Endodermal cell (in vitro differentiated cells): ENCODE results near the gene GALNT16. TPM values are rescaled to one million over a fixed set of nuclear protein-coding genes. Genes with fewer than 3 reads are reported as not detected.

Source experiments
- DNase-seq: peaks from one replicate; pipeline ENCODE4 v3.0.0-alpha.2; 2017
- H3K27ac ChIP-seq: 2 replicates; pipeline ENCODE4 v1.5.1; 2013; ENCODE audit warnings: mild to moderate bottlenecking, low read depth, low read length, moderate library complexity
- H3K27me3 ChIP-seq: 2 replicates; pipeline ENCODE4 v1.6.1; 2013; ENCODE audit warnings: mild to moderate bottlenecking, low read length, moderate library complexity; ENCODE audit not compliant: insufficient read depth, control insufficient read depth, poor library complexity, severe bottlenecking
- H3K36me3 ChIP-seq: 2 replicates; pipeline ENCODE4 v1.7.0; 2013; ENCODE audit warnings: mild to moderate bottlenecking, low read length, moderate library complexity; ENCODE audit not compliant: control insufficient read depth, insufficient read depth
- H3K4me1 ChIP-seq: one replicate; pipeline ENCODE4 v1.7.0; 2013; ENCODE audit warnings: low read length; ENCODE audit not compliant: control insufficient read depth, insufficient read depth
- H3K4me3 ChIP-seq: 2 replicates; pipeline ENCODE4 v1.5.1; 2013; ENCODE audit warnings: mild to moderate bottlenecking, low read length, moderate library complexity
- H3K9ac ChIP-seq: 2 replicates; pipeline ENCODE4 v1.6.1; 2013; ENCODE audit warnings: mild to moderate bottlenecking, low read length, moderate library complexity; ENCODE audit not compliant: poor library complexity, severe bottlenecking; ENCODE audit errors: extremely low read depth
- H3K9me3 ChIP-seq: 2 replicates; pipeline ENCODE4 v1.6.1; 2013; ENCODE audit warnings: mild to moderate bottlenecking, low read length, moderate library complexity; ENCODE audit not compliant: control insufficient read depth
- H3K27ac Mint-ChIP-seq: 2 replicates; pipeline ENCODE4 v1.8.0; 2020; ENCODE audit warnings: mixed read lengths
- H3K27me3 Mint-ChIP-seq: 2 replicates; pipeline ENCODE4 v1.8.0; 2021; ENCODE audit warnings: mild to moderate bottlenecking, mixed read lengths; ENCODE audit not compliant: insufficient read depth
- H3K36me3 Mint-ChIP-seq: 2 replicates; pipeline ENCODE4 v1.8.0; 2020; ENCODE audit warnings: low read depth, mixed read lengths
- H3K4me1 Mint-ChIP-seq: 2 replicates; pipeline ENCODE4 v1.8.0; 2020; ENCODE audit warnings: mixed read lengths
- H3K4me3 Mint-ChIP-seq: 2 replicates; pipeline ENCODE4 v1.8.0; 2020; ENCODE audit warnings: mild to moderate bottlenecking, moderate library complexity, mixed read lengths
- H3K9me3 Mint-ChIP-seq: 2 replicates; pipeline ENCODE4 v1.8.0; 2020; ENCODE audit warnings: mild to moderate bottlenecking, mixed read lengths
- WGBS, 2 experiments: methylation state at CpG; one replicate each; pipeline versions ENCODE4 v1.1.5 to v1.1.7; 2013; ENCODE audit warnings: missing lambda C conversion rate in 2 of 2, mixed read lengths in 1 of 2; ENCODE audit not compliant: insufficient coverage in 1 of 2, insufficient read length in 1 of 2; 5-methylcytosine and 5-hydroxymethylcytosine counted together
- total RNA-seq, 2 donors: library from RNA; stranded (reverse); fragmentation: NEBNext Ultra II Directional in 1 of 2; extraction: Animal tissue kit (Norgen Biotek cat#: 25700) in 1 of 2; gene quantifications; 2 replicates in 1 of 2; 3 replicates in 1 of 2; pipeline ENCODE4 v1.2.1, GENCODE V29; 2021
- TF ChIP-seq, protein P1 (sequence below): fragments of 200-600 bp; sonication (generic); conservative IDR thresholded peaks from 2 replicates; pipeline ENCODE4 v1.5.0; 2021; ENCODE audit warnings: antibody characterized with exemption, mild to moderate bottlenecking

The GALNT16 gene
- total RNA-seq, 2 donors from 2014 or later = 2.2 to 8.0 TPM

DNA sequence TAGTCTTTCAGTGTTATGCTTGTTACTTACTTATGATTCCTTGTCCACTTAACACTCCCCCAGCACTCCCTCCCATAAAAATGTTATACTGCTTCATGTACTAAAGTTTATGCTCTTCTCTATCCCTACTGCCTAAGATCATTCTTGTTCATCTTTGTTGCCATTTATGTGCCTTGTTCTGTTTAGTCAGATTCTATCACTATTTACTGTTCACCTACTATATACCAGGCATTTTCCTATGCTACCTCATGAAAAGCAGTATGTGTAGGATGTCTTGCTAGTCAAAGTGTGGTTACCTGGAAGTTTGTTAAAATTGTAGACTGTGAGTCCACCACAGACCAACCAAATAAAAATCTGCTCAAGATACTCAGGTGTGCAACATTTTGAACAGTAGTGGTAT is 114.3 kb downstream of the GALNT16 start:
- H3K36me3 ChIP-seq = peaks cover 45% of the 10 kb centered on the region
- Mint-ChIP-seq H3K27ac (no peak overlapping the region), H3K4me1 (peaks cover 2% of the 10 kb centered on the region), H3K4me3 (no peak overlapping the region), H3K27me3 (no peaks in the 10 kb centered on the region), H3K9me3 (peaks cover 15% of the 10 kb centered on the region), H3K36me3 (peaks cover 40% of the 10 kb centered on the region)
- no peak for DNase-seq
- no peaks in the 10 kb centered on the region for H3K27me3 ChIP-seq
- H3K4me1 ChIP-seq = no peaks in the 10 kb centered on the region
- H3K9me3 ChIP-seq = peaks cover 21% of the 10 kb centered on the region
- TF ChIP-seq, protein P1, sequence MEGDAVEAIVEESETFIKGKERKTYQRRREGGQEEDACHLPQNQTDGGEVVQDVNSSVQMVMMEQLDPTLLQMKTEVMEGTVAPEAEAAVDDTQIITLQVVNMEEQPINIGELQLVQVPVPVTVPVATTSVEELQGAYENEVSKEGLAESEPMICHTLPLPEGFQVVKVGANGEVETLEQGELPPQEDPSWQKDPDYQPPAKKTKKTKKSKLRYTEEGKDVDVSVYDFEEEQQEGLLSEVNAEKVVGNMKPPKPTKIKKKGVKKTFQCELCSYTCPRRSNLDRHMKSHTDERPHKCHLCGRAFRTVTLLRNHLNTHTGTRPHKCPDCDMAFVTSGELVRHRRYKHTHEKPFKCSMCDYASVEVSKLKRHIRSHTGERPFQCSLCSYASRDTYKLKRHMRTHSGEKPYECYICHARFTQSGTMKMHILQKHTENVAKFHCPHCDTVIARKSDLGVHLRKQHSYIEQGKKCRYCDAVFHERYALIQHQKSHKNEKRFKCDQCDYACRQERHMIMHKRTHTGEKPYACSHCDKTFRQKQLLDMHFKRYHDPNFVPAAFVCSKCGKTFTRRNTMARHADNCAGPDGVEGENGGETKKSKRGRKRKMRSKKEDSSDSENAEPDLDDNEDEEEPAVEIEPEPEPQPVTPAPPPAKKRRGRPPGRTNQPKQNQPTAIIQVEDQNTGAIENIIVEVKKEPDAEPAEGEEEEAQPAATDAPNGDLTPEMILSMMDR = no peak
- H3K9ac ChIP-seq = no peak overlapping the region
- no peak overlapping the region for H3K27ac ChIP-seq
- H3K4me3 ChIP-seq = no peak overlapping the region

DNA sequence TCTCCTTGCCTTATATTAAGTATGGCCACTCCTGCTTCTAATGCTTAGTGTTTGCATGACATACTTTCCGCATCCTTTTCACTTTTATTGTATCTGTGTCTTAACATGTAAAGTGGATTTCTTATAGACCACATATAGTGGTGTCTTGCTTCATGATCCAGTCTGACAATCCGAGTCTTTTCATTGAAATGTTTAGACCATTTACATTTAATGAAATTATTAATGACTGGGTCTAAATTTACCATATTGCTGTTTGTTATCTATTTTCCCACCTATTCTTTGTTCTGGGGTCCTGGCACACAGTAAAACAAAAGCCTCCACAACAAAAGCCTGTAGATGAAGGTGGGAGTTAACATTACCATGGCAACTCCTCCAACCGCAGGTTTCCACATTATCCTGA is 115.2 kb downstream of the GALNT16 start:
- Histone ChIP-seq H3K27ac (no peak overlapping the region), H3K27me3 (no peaks in the 10 kb centered on the region), H3K9me3 (peaks cover 21% of the 10 kb centered on the region), H3K4me1 (no peaks in the 10 kb centered on the region), H3K36me3 (peaks cover 54% of the 10 kb centered on the region), H3K4me3 (no peak overlapping the region), H3K9ac (no peak overlapping the region)
- 100% methylated on average over 1 of the region's 3 CpGs; no CpG with 5 or more reads in 1 of the 2 experiments for WGBS, 2 experiments
- peaks cover under 1% of the 10 kb centered on the region for H3K4me1 Mint-ChIP-seq
- H3K27ac Mint-ChIP-seq = no peak overlapping the region
- DNase-seq = no peak
- peaks cover 49% of the 10 kb centered on the region for H3K36me3 Mint-ChIP-seq
- peaks cover 15% of the 10 kb centered on the region for H3K9me3 Mint-ChIP-seq
- H3K27me3 Mint-ChIP-seq = no peaks in the 10 kb centered on the region
- TF ChIP-seq, protein P1 = no peak
- no peak overlapping the region for H3K4me3 Mint-ChIP-seq

DNA sequence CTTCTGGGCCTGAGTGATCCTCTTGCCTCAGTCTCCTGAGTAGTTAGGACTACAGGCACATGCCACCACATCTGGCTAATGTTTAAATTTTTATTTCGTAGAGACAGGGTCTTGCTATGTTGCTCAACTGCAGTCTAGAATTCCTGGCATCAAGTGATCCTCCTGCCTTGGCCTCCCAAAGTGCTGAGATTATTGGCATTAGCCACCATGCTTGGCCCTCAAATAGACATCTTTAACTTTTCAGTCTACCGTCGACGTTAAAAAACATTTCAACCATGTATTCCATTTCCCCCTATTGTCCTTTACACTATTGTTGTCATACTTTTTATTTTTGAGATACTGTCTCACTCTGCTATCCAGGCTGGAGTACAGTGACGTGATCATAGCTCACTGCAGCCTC is 115.8 kb downstream of the GALNT16 start:
- WGBS, 2 experiments = 98 to 100% methylated on average over 5 of the region's 5 CpGs
- Histone ChIP-seq H3K4me3 (no peak overlapping the region), H3K27ac (no peak overlapping the region), H3K27me3 (no peaks in the 10 kb centered on the region), H3K9me3 (peaks cover 21% of the 10 kb centered on the region), H3K9ac (no peak overlapping the region), H3K4me1 (no peaks in the 10 kb centered on the region), H3K36me3 (peaks cover 58% of the 10 kb centered on the region)
- Mint-ChIP-seq H3K4me3 (no peak overlapping the region), H3K36me3 (peaks cover 54% of the 10 kb centered on the region), H3K27ac (no peak overlapping the region), H3K27me3 (no peaks in the 10 kb centered on the region), H3K4me1 (no peaks in the 10 kb centered on the region), H3K9me3 (peaks cover 15% of the 10 kb centered on the region)
- no peak for DNase-seq
- TF ChIP-seq, protein P1 = no peak
